PC-9 (cell line): ENCODE results near the gene HOXD3. TPM values are rescaled to one million over a fixed set of nuclear protein-coding genes. Genes with fewer than 3 reads are reported as not detected.

ENCODE experiments used
- BruUV-seq: library from RNA; stranded (reverse); fragments of 400-500 nt; replicated peaks from 2 replicates; lab custom pipeline; 2021; lab: Mats Ljungman, UMichigan
- CTCF ChIA-PET: fragments of 300-600 bp; sonication (Branson Sonifier 250); formaldehyde crosslinking; loops from one replicate; lab custom pipeline; 2022; ENCODE audit warnings: antibody characterized with exemption; lab: Charles Lee
- POLR2A ChIA-PET: fragments of 300-600 bp; sonication (Branson Sonifier 250); formaldehyde crosslinking; loops from one replicate; lab custom pipeline; 2022; ENCODE audit warnings: antibody characterized with exemption; ENCODE audit not compliant: unreplicated experiment; lab: Charles Lee
- DNase-seq, 2 experiments: peaks; one replicate each; pipeline versions ENCODE4 v3.0.0 to v3.0.0-alpha.2; 2015 to 2022; ENCODE audit warnings: mixed read lengths in 1 of 2
- H2AFZ ChIP-seq: fragments of 200-600 bp; sonication (generic); 2 replicates; pipeline ENCODE4 v1.8.1; 2017; ENCODE audit warnings: antibody characterized with exemption
- H3F3A ChIP-seq: fragments of 200-600 bp; sonication (generic); 2 replicates; pipeline ENCODE4 v1.8.1; 2017; ENCODE audit warnings: antibody characterized with exemption, mild to moderate bottlenecking, low read depth; ENCODE audit not compliant: insufficient read depth
- H3K27ac ChIP-seq: fragments of 200-600 bp; sonication (generic); 2 replicates; pipeline ENCODE4 v1.6.1; 2016; ENCODE audit warnings: mixed run types
- H3K27me3 ChIP-seq: fragments of 200-600 bp; sonication (generic); 2 replicates; pipeline ENCODE4 v1.6.1; 2016; ENCODE audit warnings: low read depth, mixed run types; ENCODE audit not compliant: insufficient read depth
- H3K36me3 ChIP-seq: fragments of 200-600 bp; sonication (generic); 2 replicates; pipeline ENCODE4 v1.6.1; 2016; ENCODE audit warnings: low read depth, mixed run types
- H3K4me1 ChIP-seq: fragments of 200-600 bp; sonication (generic); replicated peaks from 2 replicates; pipeline ENCODE4 v1.6.1; 2016; ENCODE audit warnings: mixed run types; ENCODE audit not compliant: insufficient read depth
- H3K4me2 ChIP-seq: fragments of 200-600 bp; sonication (generic); 2 replicates; pipeline ENCODE4 v1.6.1; 2017; ENCODE audit warnings: mixed run types
- H3K4me3 ChIP-seq: fragments of 200-600 bp; sonication (generic); 2 replicates; pipeline ENCODE4 v1.6.1; 2016; ENCODE audit warnings: mixed run types
- H3K79me2 ChIP-seq: fragments of 200-600 bp; sonication (generic); 2 replicates; pipeline ENCODE4 v1.6.1; 2017; ENCODE audit warnings: low read depth, mixed run types
- H3K9me2 ChIP-seq: fragments of 200-600 bp; sonication (generic); 2 replicates; pipeline ENCODE4 v1.8.1; 2017; ENCODE audit warnings: mild to moderate bottlenecking; ENCODE audit not compliant: insufficient read depth
- H3K9me3 ChIP-seq: fragments of 200-600 bp; sonication (generic); 2 replicates; pipeline ENCODE4 v1.8.1; 2016; ENCODE audit warnings: low read depth; ENCODE audit not compliant: insufficient read depth
- H4K20me1 ChIP-seq: fragments of 200-600 bp; sonication (generic); 2 replicates; pipeline ENCODE4 v1.8.1; 2017; ENCODE audit not compliant: insufficient read depth
- EZH2 ChIP-seq: fragments of 200-600 bp; sonication (generic); IDR thresholded peaks from 2 replicates; pipeline ENCODE4 v1.8.0; 2017; ENCODE audit warnings: antibody characterized with exemption, low read depth
- intact Hi-C: fragments of 100-400 bp; cut with micrococcal nuclease; formaldehyde crosslinking; loops from one replicate; pipeline ENCODE4 v1.10.0; 2022; ENCODE audit not compliant: unreplicated experiment
- total RNA-seq: library from RNA; stranded (reverse); gene quantifications from 2 replicates; pipeline ENCODE4 v1.2.3, GENCODE V29; 2021
- TF ChIP-seq, protein P1 (sequence below): fragments of 200-600 bp; sonication (generic); conservative IDR thresholded peaks from 2 replicates; pipeline ENCODE4 v1.6.1; 2017; ENCODE audit warnings: mixed run types, antibody characterized with exemption, mild to moderate bottlenecking, moderate library complexity

The HOXD3 gene
- total RNA-seq, 1 experiment from 2014 or later, result not detected

DNA sequence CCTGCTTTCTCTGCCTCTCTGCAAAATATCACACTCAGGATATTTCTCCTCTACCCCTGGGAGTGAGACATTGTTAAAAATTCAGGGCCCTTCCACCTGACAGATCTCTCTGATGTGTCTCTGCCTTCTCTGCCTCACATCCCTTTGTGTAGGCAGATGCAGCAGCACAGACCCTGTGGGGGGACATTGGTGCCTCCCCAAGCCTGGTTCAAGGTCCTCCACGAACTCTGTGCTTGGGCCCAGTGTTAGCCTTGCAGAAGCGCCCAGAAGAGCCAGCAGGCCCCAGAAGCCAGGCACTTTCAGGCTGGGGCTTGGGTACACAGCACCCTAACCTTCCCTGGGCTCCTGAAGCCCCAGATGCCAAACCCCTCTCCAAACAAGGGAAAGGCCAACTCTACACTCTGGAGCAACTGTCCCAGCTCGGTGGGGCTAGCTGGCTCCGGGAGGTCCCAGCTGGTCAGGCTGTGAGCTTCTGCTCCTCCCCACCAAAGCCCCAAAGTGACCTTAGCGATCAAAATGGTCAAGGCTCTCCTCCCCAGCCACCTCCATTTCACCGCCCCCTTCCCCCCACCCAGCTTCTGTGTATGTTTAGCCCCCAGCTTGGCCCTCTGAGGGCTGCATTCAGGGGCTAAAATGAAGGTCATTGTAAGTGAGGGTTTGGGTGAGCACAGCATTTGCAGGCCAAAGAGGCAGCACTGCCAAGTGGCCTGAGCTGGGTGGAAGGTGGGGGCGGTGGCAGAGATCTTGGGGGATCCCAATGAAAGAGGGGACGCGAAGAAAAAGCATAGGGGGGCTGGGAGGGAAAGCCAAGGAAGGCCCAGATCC is 31.9 kb upstream of the HOXD3 start:
- H3K4me2 ChIP-seq, result no peak overlapping the region
- no peak overlapping the region for H3K4me3 ChIP-seq
- no peak overlapping the region for H3K27ac ChIP-seq
- no peaks in the 10 kb centered on the region for H4K20me1 ChIP-seq
- no peak for DNase-seq
- ChIA-PET POLR2A (no interaction called here), CTCF (interaction anchor here (0.6 kb wide), 1 partner anchor 329 kb away, joined by 5 read pairs; no protein-coding TSS in a partner anchor)
- H3K36me3 ChIP-seq, result no peaks in the 10 kb centered on the region
- BruUV-seq, result no TSS peak
- no peak overlapping the region for H2AFZ ChIP-seq
- H3K27me3 ChIP-seq, result peaks cover 52% of the 10 kb centered on the region
- H3K9me3 ChIP-seq, result no peaks in the 10 kb centered on the region
- no peaks in the 10 kb centered on the region for H3K4me1 ChIP-seq
- H3K9me2 ChIP-seq, result no peaks in the 10 kb centered on the region
- intact Hi-C loops, result loop anchor here (5.0 kb wide), 1 partner anchor 1207 kb away; no protein-coding TSS in a partner anchor
- no peaks in the 10 kb centered on the region for H3K79me2 ChIP-seq
- no peaks in the 10 kb centered on the region for H3F3A ChIP-seq
- TF ChIP-seq, protein P1, sequence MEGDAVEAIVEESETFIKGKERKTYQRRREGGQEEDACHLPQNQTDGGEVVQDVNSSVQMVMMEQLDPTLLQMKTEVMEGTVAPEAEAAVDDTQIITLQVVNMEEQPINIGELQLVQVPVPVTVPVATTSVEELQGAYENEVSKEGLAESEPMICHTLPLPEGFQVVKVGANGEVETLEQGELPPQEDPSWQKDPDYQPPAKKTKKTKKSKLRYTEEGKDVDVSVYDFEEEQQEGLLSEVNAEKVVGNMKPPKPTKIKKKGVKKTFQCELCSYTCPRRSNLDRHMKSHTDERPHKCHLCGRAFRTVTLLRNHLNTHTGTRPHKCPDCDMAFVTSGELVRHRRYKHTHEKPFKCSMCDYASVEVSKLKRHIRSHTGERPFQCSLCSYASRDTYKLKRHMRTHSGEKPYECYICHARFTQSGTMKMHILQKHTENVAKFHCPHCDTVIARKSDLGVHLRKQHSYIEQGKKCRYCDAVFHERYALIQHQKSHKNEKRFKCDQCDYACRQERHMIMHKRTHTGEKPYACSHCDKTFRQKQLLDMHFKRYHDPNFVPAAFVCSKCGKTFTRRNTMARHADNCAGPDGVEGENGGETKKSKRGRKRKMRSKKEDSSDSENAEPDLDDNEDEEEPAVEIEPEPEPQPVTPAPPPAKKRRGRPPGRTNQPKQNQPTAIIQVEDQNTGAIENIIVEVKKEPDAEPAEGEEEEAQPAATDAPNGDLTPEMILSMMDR, result no peak
- TF ChIP-seq EZH2, result no peak

DNA sequence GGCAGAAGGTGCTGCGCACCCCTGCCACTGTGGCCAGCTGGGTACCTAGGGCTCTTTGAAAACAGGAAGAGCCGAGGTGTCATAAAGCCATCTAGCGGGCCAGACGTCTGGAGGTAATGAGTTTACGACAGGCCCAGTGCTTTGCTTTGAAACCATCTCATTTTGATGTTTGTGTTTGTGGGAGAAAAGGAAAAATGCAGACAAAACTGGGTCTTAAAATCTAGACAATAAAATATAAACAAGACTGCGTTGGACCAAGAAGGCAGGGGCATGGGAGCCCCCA is 31.4 kb upstream of the HOXD3 start:
- H3K4me3 ChIP-seq, result no peak overlapping the region
- H3K36me3 ChIP-seq, result no peaks in the 10 kb centered on the region
- no peak overlapping the region for H3K27ac ChIP-seq
- H3K9me2 ChIP-seq, result no peaks in the 10 kb centered on the region
- H4K20me1 ChIP-seq, result no peaks in the 10 kb centered on the region
- BruUV-seq, result no TSS peak
- H3F3A ChIP-seq, result no peaks in the 10 kb centered on the region
- POLR2A ChIA-PET, result no interaction called here
- TF ChIP-seq, protein P1, result no peak
- TF ChIP-seq EZH2, result no peak
- no peak for DNase-seq
- peaks cover 51% of the 10 kb centered on the region for H3K27me3 ChIP-seq
- no peak overlapping the region for H2AFZ ChIP-seq
- no peak overlapping the region for H3K4me2 ChIP-seq
- intact Hi-C loops, result loop anchor here (2.0 to 5.0 kb wide), 3 partner anchors 329 to 1207 kb away; no protein-coding TSS in a partner anchor
- no peaks in the 10 kb centered on the region for H3K79me2 ChIP-seq
- H3K4me1 ChIP-seq, result no peaks in the 10 kb centered on the region
- CTCF ChIA-PET, result no interaction called here
- H3K9me3 ChIP-seq, result no peaks in the 10 kb centered on the region

DNA sequence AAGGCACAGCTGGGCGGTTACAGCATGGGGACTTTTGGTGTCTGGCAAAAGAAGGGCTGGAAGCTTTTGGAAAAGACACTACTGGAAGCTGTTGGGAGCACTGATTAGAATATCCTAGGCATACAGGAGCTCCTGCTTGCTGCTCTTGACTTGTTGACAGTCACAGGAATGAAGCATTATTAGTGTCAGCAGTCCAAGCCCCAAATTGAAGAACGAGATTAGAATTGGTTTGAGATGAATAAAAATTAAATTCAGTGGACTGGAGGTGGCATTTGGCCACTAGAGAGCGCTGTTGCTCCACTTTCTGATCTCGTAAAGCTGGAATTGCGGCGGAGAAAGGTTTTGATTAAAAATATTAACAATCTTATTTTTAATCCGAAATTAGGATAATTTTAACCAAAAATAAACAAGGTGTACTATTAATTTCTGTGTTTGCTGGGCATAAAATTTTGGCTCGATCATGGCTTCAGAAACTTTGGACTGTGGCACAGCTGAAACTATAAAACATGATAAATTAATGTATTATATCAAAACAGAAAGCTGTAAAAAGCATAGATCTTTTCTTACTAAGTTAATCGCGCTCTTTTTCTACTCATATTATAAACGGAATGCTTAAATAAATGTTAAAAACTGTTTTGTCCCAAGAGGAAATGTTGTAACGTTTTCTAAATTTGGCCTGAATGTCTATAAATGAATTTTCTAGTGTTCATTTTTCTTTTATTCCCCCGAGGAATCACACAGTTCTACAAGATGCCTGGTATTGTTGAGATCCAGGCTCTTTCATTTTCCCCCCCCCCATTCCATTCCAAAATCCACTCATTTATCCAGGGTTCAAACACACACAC is 30.0 kb upstream of the HOXD3 start:
- H3K4me3 ChIP-seq, result 0 out of 2 replicates have a peak overlapping the region, but pooled peaks have one; percentile 3

More for the DNA sequence above, 30.0 kb upstream of the HOXD3 start:
- POLR2A ChIA-PET, result interaction anchor here (0.7 kb wide), 1 partner anchor 1035 kb away, joined by 3 read pairs; no protein-coding TSS in a partner anchor
- no peak overlapping the region for H3K27ac ChIP-seq
- H3K4me1 ChIP-seq, result no peaks in the 10 kb centered on the region
- H3K27me3 ChIP-seq, result peaks cover 52% of the 10 kb centered on the region
- no peaks in the 10 kb centered on the region for H3F3A ChIP-seq
- peak; percentile 43 to 67 for DNase-seq
- intact Hi-C loops, result loop anchor here (1.0 to 5.0 kb wide), 8 partner anchors 328 to 1205 kb away; no protein-coding TSS in a partner anchor
- H3K36me3 ChIP-seq, result no peaks in the 10 kb centered on the region
- H3K4me2 ChIP-seq, result peak overlapping the region; percentile 34
- no peak for TF ChIP-seq EZH2
- TF ChIP-seq, protein P1, result peak; percentile 100
- no peak overlapping the region for H2AFZ ChIP-seq
- no TSS peak for BruUV-seq
- CTCF ChIA-PET, result interaction anchor here (0.6 to 2.9 kb wide), 10 partner anchors 328 to 1118 kb away, joined by 3 to 15 read pairs (median 10); no protein-coding TSS in a partner anchor
- no peaks in the 10 kb centered on the region for H3K9me2 ChIP-seq
- no peaks in the 10 kb centered on the region for H4K20me1 ChIP-seq
- no peaks in the 10 kb centered on the region for H3K79me2 ChIP-seq
- no peaks in the 10 kb centered on the region for H3K9me3 ChIP-seq
